Karpas-422 (cell line): ENCODE data around the gene ERC1. TPM values are rescaled to one million over a fixed set of nuclear protein-coding genes. Genes with fewer than 3 reads are reported as not detected.

ENCODE experiments used
- DNase-seq: peaks from one replicate; pipeline ENCODE4 v3.0.0-alpha.2; 2015
- H2AFZ ChIP-seq: fragments of 200-600 bp; sonication (generic); 2 replicates; pipeline ENCODE4 v1.6.1; 2014; ENCODE audit warnings: antibody characterized with exemption, low read length, mixed read lengths
- H3K27ac ChIP-seq: fragments of 200-600 bp; sonication (generic); 2 replicates; pipeline ENCODE4 v1.5.1; 2014; ENCODE audit warnings: mild to moderate bottlenecking, low read length, moderate library complexity
- H3K27me3 ChIP-seq: fragments of 200-600 bp; sonication (generic); 2 replicates; pipeline ENCODE4 v1.6.1; 2014; ENCODE audit warnings: low read length, mixed read lengths
- H3K36me3 ChIP-seq: fragments of 200-600 bp; sonication (generic); 2 replicates; pipeline ENCODE4 v1.6.1; 2014; ENCODE audit warnings: low read length, mixed read lengths; ENCODE audit not compliant: insufficient read depth
- H3K4me1 ChIP-seq: fragments of 200-600 bp; sonication (generic); 2 replicates; pipeline ENCODE4 v1.6.1; 2014; ENCODE audit warnings: mild to moderate bottlenecking, low read length, mixed read lengths
- H3K4me2 ChIP-seq: fragments of 200-600 bp; sonication (generic); 2 replicates; pipeline ENCODE4 v1.6.1; 2014; ENCODE audit warnings: low read length, low read depth, mild to moderate bottlenecking; ENCODE audit not compliant: poor library complexity, severe bottlenecking
- H3K4me3 ChIP-seq: fragments of 200-600 bp; sonication (generic); 2 replicates; pipeline ENCODE4 v1.5.1; 2014; ENCODE audit warnings: mild to moderate bottlenecking, antibody characterized with exemption, low read length, mixed read lengths
- H3K79me2 ChIP-seq: fragments of 200-600 bp; sonication (generic); 2 replicates; pipeline ENCODE4 v1.6.1; 2014; ENCODE audit warnings: mild to moderate bottlenecking, low read length, mixed read lengths
- H3K9ac ChIP-seq: fragments of 200-600 bp; sonication (generic); 2 replicates; pipeline ENCODE4 v1.6.0; 2014; ENCODE audit warnings: low read length
- H3K9me2 ChIP-seq: fragments of 200-600 bp; sonication (generic), shearing (Covaris generic); replicated peaks from 2 replicates; pipeline ENCODE4 v1.6.0; 2014; ENCODE audit warnings: mild to moderate bottlenecking, low read length, moderate library complexity; ENCODE audit not compliant: insufficient read depth
- H3K9me3 ChIP-seq: fragments of 300-700, 200-600 bp; sonication (generic); 2 replicates; pipeline ENCODE4 v1.6.1; 2014; ENCODE audit warnings: low read length, mixed read lengths
- H4K20me1 ChIP-seq: fragments of 200-600 bp; sonication (generic); 2 replicates; pipeline ENCODE4 v1.6.1; 2014; ENCODE audit warnings: mild to moderate bottlenecking, antibody characterized with exemption, low read length, low read depth; ENCODE audit not compliant: insufficient read depth
- total RNA-seq: library from RNA; depleted of rRNA; stranded (reverse); fragments of >200 nt; shearing (Covaris generic); gene quantifications from 2 replicates; pipeline ENCODE4 v1.2.3, GENCODE V29; 2014; ENCODE audit warnings: low replicate concordance

The ERC1 gene
- total RNA-seq, 1 experiment from 2014 or later = 20.3 TPM

DNA sequence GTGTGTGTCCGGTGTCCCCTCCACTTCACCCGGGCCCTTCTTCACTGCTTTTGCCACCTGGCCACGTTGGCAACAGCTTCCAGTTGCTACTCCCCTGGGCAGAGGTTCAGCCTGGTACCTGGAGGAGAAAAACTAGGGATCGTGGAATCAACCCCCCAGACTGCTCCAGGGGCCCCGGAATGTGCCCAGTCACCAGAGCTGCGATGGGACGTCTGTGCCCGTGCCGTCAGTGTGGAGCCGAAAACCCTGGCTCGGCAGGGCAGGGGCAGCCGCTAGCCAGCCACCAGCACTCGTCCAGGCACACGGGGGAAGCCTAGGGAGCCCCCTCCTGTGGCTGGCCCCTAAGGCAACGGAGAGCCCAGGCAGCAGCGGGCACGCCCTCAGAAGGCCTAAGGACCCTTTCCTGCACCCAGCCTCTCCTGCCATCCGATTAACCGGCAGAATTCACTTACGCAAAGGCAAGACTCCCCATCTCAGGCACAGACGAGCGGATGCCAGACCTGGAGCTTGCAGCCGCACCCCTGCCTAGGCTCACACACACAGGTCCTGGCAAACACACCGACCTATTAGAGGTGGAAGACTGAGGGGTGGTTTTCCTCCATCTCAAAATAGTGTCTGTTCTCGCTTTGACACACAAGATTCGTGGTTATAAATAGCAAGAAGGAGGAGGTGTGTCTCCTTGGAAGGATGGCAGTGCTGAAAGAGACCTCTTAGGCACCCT, 540.8 kb downstream of the ERC1 start:
- Histone ChIP-seq H3K9me2 (no peaks in the 10 kb centered on the region), H3K4me3 (peak overlapping the region; percentile 70; the same call in 1 of the 2 replicates), H3K9me3 (no peaks in the 10 kb centered on the region), H3K4me1 (peaks cover 34% of the 10 kb centered on the region), H3K4me2 (peak overlapping the region; percentile 89), H3K79me2 (no peaks in the 10 kb centered on the region), H4K20me1 (no peaks in the 10 kb centered on the region), H3K27me3 (no peaks in the 10 kb centered on the region), H2AFZ (no peak overlapping the region), H3K36me3 (no peaks in the 10 kb centered on the region), H3K27ac (no peak overlapping the region), H3K9ac (peak overlapping the region; percentile 67; the same call in 1 of the 2 replicates)
- DNase-seq = no peak

GRCh38 chr12:1532375-1533165, 541.5 kb downstream of the ERC1 start:
- Histone ChIP-seq H3K27me3 (no peaks in the 10 kb centered on the region), H4K20me1 (no peaks in the 10 kb centered on the region), H3K4me3 (peak overlapping the region; percentile 70), H3K27ac (no peak overlapping the region), H3K36me3 (no peaks in the 10 kb centered on the region), H3K4me2 (peak overlapping the region; percentile 89), H3K9ac (peak overlapping the region; percentile 67), H3K4me1 (peaks cover 34% of the 10 kb centered on the region), H3K9me2 (no peaks in the 10 kb centered on the region), H2AFZ (peak overlapping the region; percentile 77), H3K9me3 (no peaks in the 10 kb centered on the region), H3K79me2 (no peaks in the 10 kb centered on the region)
- peak; percentile 48 for DNase-seq

DNA sequence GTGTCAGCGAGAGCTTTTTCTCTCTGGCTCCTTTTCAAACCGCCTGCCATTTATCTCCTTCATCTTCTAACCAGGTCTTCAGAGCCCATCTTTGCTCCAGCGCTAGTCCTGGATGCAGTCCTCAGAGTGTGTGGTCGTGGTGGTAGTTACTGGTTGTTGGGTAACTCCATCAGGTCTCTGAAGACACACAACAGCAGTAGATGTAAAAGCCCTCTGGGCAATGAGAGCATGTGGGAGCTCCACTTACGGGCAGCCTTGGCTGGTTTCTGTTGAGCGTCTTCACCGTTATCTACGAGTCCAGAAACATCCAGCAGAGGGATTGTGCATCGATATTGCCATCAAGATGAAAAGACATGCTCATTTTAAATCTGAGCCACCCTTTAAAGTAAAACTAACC, 542.2 kb downstream of the ERC1 start:
- Histone ChIP-seq H3K27me3 (no peaks in the 10 kb centered on the region), H2AFZ (peak overlapping the region; percentile 77), H4K20me1 (no peaks in the 10 kb centered on the region), H3K9me3 (no peaks in the 10 kb centered on the region), H3K4me1 (peaks cover 34% of the 10 kb centered on the region), H3K79me2 (no peaks in the 10 kb centered on the region), H3K36me3 (no peaks in the 10 kb centered on the region), H3K4me2 (peak overlapping the region; percentile 89), H3K4me3 (peak overlapping the region; percentile 70), H3K27ac (no peak overlapping the region), H3K9me2 (no peaks in the 10 kb centered on the region), H3K9ac (peak overlapping the region; percentile 67)
- DNase-seq = peak; percentile 79

DNA sequence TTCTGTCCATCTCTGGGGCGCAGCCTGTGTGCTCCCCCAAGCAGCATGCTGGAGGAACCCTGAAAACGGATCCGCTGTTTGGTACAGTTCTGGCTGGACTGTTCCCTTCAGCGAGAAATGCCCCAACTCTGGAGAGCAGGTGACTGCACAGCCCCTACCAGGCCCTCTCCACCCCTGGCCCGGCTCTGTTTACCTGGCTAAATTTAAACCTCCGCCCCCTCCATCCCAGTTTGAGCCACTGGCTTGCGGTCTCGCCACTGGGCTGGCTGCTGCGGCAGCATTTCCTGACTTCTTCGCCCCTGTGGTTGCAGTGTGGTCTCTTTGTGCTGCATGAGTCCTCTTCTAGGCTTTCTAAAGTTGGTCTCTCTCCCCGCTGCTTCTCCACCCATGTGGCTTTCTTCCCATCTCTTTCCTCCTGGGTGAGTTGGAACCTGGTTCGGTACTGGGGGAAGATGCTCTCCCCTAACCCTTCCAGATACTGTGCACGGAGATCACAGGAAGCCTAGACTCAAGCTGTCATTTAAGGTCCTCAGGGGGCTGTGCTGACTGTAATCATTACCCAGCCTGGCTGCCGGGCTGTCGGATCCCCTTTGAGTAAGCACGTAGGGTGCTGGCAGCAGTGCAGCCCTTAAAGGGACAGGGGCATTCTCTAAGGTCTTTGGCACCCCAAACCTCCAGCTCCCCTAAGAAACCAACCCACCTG, 542.7 kb downstream of the ERC1 start:
- Histone ChIP-seq H3K27ac (no peak overlapping the region), H3K9me3 (no peaks in the 10 kb centered on the region), H2AFZ (peak overlapping the region; percentile 77), H3K4me2 (peak overlapping the region; percentile 89), H3K9me2 (no peaks in the 10 kb centered on the region), H3K27me3 (no peaks in the 10 kb centered on the region), H3K79me2 (no peaks in the 10 kb centered on the region), H4K20me1 (no peaks in the 10 kb centered on the region), H3K4me3 (peak overlapping the region; percentile 70), H3K9ac (peak overlapping the region; percentile 67), H3K36me3 (no peaks in the 10 kb centered on the region), H3K4me1 (peaks cover 34% of the 10 kb centered on the region)
- DNase-seq = peak; percentile 78

GRCh38 chr12:1534748-1535147, 543.7 kb downstream of the ERC1 start:
- Histone ChIP-seq H4K20me1 (no peaks in the 10 kb centered on the region), H3K9ac (0 out of 2 replicates have a peak overlapping the region, but pooled peaks have one; percentile 36), H3K9me3 (no peaks in the 10 kb centered on the region), H3K4me2 (peak overlapping the region; percentile 89), H3K27ac (no peak overlapping the region), H3K9me2 (no peaks in the 10 kb centered on the region), H3K79me2 (no peaks in the 10 kb centered on the region), H2AFZ (no peak overlapping the region), H3K36me3 (no peaks in the 10 kb centered on the region), H3K27me3 (no peaks in the 10 kb centered on the region), H3K4me3 (no peak overlapping the region), H3K4me1 (peaks cover 34% of the 10 kb centered on the region)
- DNase-seq = no peak

DNA sequence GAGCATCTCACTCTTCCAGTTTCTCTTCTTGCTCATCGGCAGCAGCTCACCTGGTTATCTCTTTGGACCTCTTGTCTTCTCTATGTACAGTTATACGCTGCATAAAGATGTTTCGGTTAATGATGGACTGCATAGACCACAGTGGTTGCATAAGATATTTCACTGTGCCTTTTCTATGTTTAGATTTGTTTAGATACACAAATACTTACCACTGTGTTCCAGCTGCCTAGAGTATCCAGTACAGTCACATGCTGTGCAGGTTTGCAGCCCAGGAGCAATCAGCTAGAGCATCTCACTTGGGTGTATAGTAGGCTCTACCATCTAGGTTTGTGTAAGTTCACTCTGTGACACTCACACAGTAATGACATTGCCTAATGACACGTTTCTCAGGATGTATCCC, 545.8 kb downstream of the ERC1 start:
- H2AFZ ChIP-seq = no peak overlapping the region
- H3K79me2 ChIP-seq = no peaks in the 10 kb centered on the region
- no peak overlapping the region for H3K4me3 ChIP-seq
- H3K27me3 ChIP-seq = no peaks in the 10 kb centered on the region
- no peak overlapping the region for H3K27ac ChIP-seq
- H4K20me1 ChIP-seq = no peaks in the 10 kb centered on the region
- H3K9me3 ChIP-seq = no peaks in the 10 kb centered on the region
- DNase-seq = no peak
- H3K36me3 ChIP-seq = no peaks in the 10 kb centered on the region
- no peak overlapping the region for H3K9ac ChIP-seq
- no peaks in the 10 kb centered on the region for H3K9me2 ChIP-seq
- peaks cover 32% of the 10 kb centered on the region for H3K4me1 ChIP-seq
- H3K4me2 ChIP-seq = no peak overlapping the region

- Histone ChIP-seq H3K9me3 (no peaks in the 10 kb centered on the region), H3K9me2 (no peaks in the 10 kb centered on the region), H4K20me1 (no peaks in the 10 kb centered on the region), H3K4me3 (no peak overlapping the region), H3K9ac (no peak overlapping the region), H3K36me3 (no peaks in the 10 kb centered on the region), H3K4me1 (peaks cover 8% of the 10 kb centered on the region), H3K79me2 (no peaks in the 10 kb centered on the region), H3K27me3 (no peaks in the 10 kb centered on the region), H3K4me2 (no peak overlapping the region), H2AFZ (no peak overlapping the region), H3K27ac (no peak overlapping the region)
- no peak for DNase-seq
Observed at GRCh38 chr12:1539135-1539534, 548.1 kb downstream of the ERC1 start.

DNA sequence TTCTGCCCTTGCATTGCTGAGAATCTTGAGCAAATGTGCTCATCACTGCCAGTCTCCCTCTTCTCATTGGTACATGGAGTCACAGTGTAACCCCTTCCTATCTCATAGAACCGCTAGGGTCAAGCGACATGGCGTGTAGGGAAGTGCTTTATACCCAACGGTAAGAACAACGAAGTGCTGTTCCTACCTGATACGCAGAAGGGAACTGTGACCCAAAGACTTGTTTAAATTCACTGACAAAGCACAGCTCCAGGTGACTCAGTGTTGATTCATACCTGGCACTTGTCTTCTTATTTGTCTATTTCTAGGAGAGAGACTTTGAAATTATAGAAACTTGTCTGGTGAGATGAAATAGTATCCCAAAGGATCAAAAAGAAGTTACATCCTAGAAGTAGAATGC, 549.7 kb downstream of the ERC1 start:
- DNase-seq = no peak
- H3K9ac ChIP-seq = no peak overlapping the region

More for the DNA sequence above, 549.7 kb downstream of the ERC1 start:
- H2AFZ ChIP-seq = no peak overlapping the region
- H3K27ac ChIP-seq = no peak overlapping the region
- H3K79me2 ChIP-seq = no peaks in the 10 kb centered on the region
- peaks cover 7% of the 10 kb centered on the region for H3K4me1 ChIP-seq
- no peaks in the 10 kb centered on the region for H4K20me1 ChIP-seq
- no peak overlapping the region for H3K4me3 ChIP-seq
- H3K9me2 ChIP-seq = no peaks in the 10 kb centered on the region
- no peaks in the 10 kb centered on the region for H3K9me3 ChIP-seq
- no peaks in the 10 kb centered on the region for H3K36me3 ChIP-seq
- no peaks in the 10 kb centered on the region for H3K27me3 ChIP-seq
- no peak overlapping the region for H3K4me2 ChIP-seq
